Measurements from ENCODE around the gene PRR22. TPM values are rescaled to one million over a fixed set of nuclear protein-coding genes. Genes with fewer than 3 reads are reported as not detected.

PRR22 gene
- total and polyA plus RNA-seq, 2 donors (not counting 3 experiments of a cell fraction or from before 2014, with no cell fraction given), result 1.4 to 3.4 TPM

DNA sequence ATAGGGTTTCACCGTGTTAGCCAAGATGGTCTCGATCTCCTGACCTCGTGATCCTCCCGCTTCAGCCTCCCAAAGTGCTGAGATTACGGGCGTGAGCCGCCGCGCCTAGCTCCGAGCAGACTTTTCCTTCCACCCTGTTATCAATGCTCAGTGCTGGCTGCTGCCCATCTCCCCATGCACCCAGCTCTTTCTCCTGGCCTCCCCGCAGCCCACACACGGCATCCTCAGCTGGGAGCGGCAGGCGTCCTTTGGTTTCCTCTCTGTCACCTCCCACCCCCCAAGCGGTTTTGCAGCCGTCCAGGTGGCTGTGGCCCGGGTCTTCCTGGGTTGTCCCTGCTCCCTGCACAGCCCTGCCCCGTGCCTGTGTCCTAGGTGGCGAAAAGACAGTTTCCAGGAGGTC, 12.1 kb downstream of the PRR22 start:
- Histone ChIP-seq H3K9ac (replicated peaks; ENCODE audit: extremely low read depth, insufficient read depth, low read length) (no peak overlapping the region), H3K36me3 (ENCODE audit: control insufficient read depth in 2 of 2, extremely low read depth in 1 of 2, insufficient read depth in 2 of 2, low read length in 2 of 2) (no peaks in the 10 kb centered on the region), H3K27ac (ENCODE audit: insufficient read depth, low read depth, low read length) (no peak overlapping the region), H3K27me3 (ENCODE audit: control insufficient read depth in 2 of 2, insufficient read depth in 2 of 2, low read length in 2 of 2) (no peaks in the 10 kb centered on the region), H3K9me1 (replicated peaks; ENCODE audit: control insufficient read depth, extremely low read depth, insufficient read depth, low read length) (no peaks in the 10 kb centered on the region), H3K4me2 (ENCODE audit: insufficient read depth, low read length) (no peak overlapping the region), H4K20me1 (replicated peaks; ENCODE audit: control insufficient read depth, extremely low read depth, insufficient read depth, low read length) (no peaks in the 10 kb centered on the region), H3K4me1 (ENCODE audit: control insufficient read depth, extremely low read depth, insufficient read depth, low read length) (no peaks in the 10 kb centered on the region), H3K79me2 (ENCODE audit: control insufficient read depth, insufficient read depth, low read length) (no peaks in the 10 kb centered on the region), H2AFZ (ENCODE audit: low read depth, low read length) (no peak overlapping the region), H3K4me3 (replicated peaks in 1 of 3; ENCODE audit: insufficient read depth in 1 of 3, low read depth in 1 of 3, low read length in 3 of 3) (no peak overlapping the region), H3K9me3 (replicated peaks; ENCODE audit: control insufficient read depth, insufficient read depth, low read length) (no peaks in the 10 kb centered on the region)
- CTCF ChIA-PET, result no interaction called here
- POLR2A ChIA-PET, result no interaction called here
- dilution Hi-C loops (cut with MboI; ENCODE audit: extremely low pct_ligation_motif_present, low sequenced_read_pairs), result no loop called here
- DNase-seq (ENCODE audit: low read depth, low spot score) (no peak), FAIRE-seq (no peak)
- no TSS peak for BruUV-seq (replicated peaks)
- TF ChIP-seq MYC (IDR thresholded peaks at IDR 0.05; ENCODE audit: low read depth, low read length) (no peak), EZH2 (IDR thresholded peaks at IDR 0.05; ENCODE audit: borderline replicate concordance, low read depth, low read length, severe bottlenecking) (no peak), FOS (IDR thresholded peaks at IDR 0.05; ENCODE audit: borderline replicate concordance, insufficient read depth, low read length) (no peak)
- TF ChIP-seq, protein P1, sequence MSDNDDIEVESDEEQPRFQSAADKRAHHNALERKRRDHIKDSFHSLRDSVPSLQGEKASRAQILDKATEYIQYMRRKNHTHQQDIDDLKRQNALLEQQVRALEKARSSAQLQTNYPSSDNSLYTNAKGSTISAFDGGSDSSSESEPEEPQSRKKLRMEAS (IDR thresholded peaks at IDR 0.05; ENCODE audit: insufficient read depth, insufficient read length), result no peak
- intact Hi-C loops (cut with micrococcal nuclease), result no loop called here

DNA sequence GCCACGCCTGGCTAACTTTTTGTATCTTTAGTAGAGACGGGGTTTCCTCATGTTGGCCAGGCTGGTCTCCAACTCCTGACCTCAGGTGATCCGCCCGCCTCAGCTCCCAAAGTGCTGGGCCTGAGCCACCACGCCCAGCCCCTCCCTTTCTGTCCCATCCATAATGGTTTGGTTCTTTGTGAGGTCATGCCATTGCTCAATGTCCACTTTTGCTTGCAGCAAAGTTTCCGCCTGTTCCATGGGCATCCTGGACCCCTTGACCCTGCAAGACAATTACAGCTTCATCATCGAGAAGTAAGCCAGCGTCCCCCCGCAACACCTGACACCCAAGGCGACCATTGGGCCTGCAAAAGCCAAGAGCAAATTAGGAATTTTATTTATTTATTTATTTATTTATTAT, 16.6 kb downstream of the PRR22 start:
- POLR2A ChIA-PET, result no interaction called here

More for the DNA sequence above, 16.6 kb downstream of the PRR22 start:
- H3K9ac ChIP-seq (replicated peaks; ENCODE audit: extremely low read depth, insufficient read depth, low read length), result no peak overlapping the region
- no peaks in the 10 kb centered on the region for H3K4me1 ChIP-seq (ENCODE audit: control insufficient read depth, extremely low read depth, insufficient read depth, low read length)
- no peak overlapping the region for H3K27ac ChIP-seq (ENCODE audit: insufficient read depth, low read depth, low read length)
- CTCF ChIA-PET, result no interaction called here
- no peaks in the 10 kb centered on the region for H4K20me1 ChIP-seq (replicated peaks; ENCODE audit: control insufficient read depth, extremely low read depth, insufficient read depth, low read length)
- no peaks in the 10 kb centered on the region for H3K9me3 ChIP-seq (replicated peaks; ENCODE audit: control insufficient read depth, insufficient read depth, low read length)
- H3K79me2 ChIP-seq (ENCODE audit: control insufficient read depth, insufficient read depth, low read length), result no peaks in the 10 kb centered on the region
- dilution Hi-C loops (cut with MboI; ENCODE audit: extremely low pct_ligation_motif_present, low sequenced_read_pairs) (no loop called here), intact Hi-C loops (cut with micrococcal nuclease) (no loop called here)
- BruUV-seq (replicated peaks), result no TSS peak
- DNase-seq (ENCODE audit: low read depth, low spot score) (no peak), FAIRE-seq (no peak)
- no peaks in the 10 kb centered on the region for H3K9me1 ChIP-seq (replicated peaks; ENCODE audit: control insufficient read depth, extremely low read depth, insufficient read depth, low read length)
- no peak overlapping the region for H2AFZ ChIP-seq (ENCODE audit: low read depth, low read length)
- TF ChIP-seq, protein P2, sequence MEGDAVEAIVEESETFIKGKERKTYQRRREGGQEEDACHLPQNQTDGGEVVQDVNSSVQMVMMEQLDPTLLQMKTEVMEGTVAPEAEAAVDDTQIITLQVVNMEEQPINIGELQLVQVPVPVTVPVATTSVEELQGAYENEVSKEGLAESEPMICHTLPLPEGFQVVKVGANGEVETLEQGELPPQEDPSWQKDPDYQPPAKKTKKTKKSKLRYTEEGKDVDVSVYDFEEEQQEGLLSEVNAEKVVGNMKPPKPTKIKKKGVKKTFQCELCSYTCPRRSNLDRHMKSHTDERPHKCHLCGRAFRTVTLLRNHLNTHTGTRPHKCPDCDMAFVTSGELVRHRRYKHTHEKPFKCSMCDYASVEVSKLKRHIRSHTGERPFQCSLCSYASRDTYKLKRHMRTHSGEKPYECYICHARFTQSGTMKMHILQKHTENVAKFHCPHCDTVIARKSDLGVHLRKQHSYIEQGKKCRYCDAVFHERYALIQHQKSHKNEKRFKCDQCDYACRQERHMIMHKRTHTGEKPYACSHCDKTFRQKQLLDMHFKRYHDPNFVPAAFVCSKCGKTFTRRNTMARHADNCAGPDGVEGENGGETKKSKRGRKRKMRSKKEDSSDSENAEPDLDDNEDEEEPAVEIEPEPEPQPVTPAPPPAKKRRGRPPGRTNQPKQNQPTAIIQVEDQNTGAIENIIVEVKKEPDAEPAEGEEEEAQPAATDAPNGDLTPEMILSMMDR (IDR thresholded peaks at IDR 0.05; ENCODE audit: extremely low read depth in 1 of 2, insufficient read depth in 1 of 2, low read depth in 1 of 2, low read length in 2 of 2), result no peak
- TF ChIP-seq JUN (IDR thresholded peaks at IDR 0.05; ENCODE audit: borderline replicate concordance, insufficient read depth, insufficient read length, low read depth) (no peak), POLR2AphosphoS5 (IDR thresholded peaks at IDR 0.05; ENCODE audit: insufficient read depth, low read depth, low read length) (no peak), EZH2 (IDR thresholded peaks at IDR 0.05; ENCODE audit: borderline replicate concordance, low read depth, low read length, severe bottlenecking) (no peak), FOS (IDR thresholded peaks at IDR 0.05; ENCODE audit: borderline replicate concordance, insufficient read depth, low read length) (no peak), POLR2A (IDR thresholded peaks at IDR 0.05; ENCODE audit: low read depth, low read length) (no peak), MYC (IDR thresholded peaks at IDR 0.05; ENCODE audit: low read depth, low read length) (no peak), GATA2 (IDR thresholded peaks at IDR 0.05; ENCODE audit: insufficient read depth, insufficient read length, low read depth, low read length) (no peak)
- TF ChIP-seq, protein P1 (IDR thresholded peaks at IDR 0.05; ENCODE audit: insufficient read depth, insufficient read length), result no peak
- H3K36me3 ChIP-seq (ENCODE audit: control insufficient read depth in 2 of 2, extremely low read depth in 1 of 2, insufficient read depth in 2 of 2, low read length in 2 of 2), result no peaks in the 10 kb centered on the region
- no peaks in the 10 kb centered on the region for H3K27me3 ChIP-seq (ENCODE audit: control insufficient read depth in 2 of 2, insufficient read depth in 2 of 2, low read length in 2 of 2)
- H3K4me2 ChIP-seq (ENCODE audit: insufficient read depth, low read length), result no peak overlapping the region
- H3K4me3 ChIP-seq (replicated peaks in 1 of 3; ENCODE audit: insufficient read depth in 1 of 3, low read depth in 1 of 3, low read length in 3 of 3), result no peak overlapping the region

Data from endothelial cell of umbilical vein (primary cell).